ENCODE measurements around the gene SLC40A1. TPM values are rescaled to one million over a fixed set of nuclear protein-coding genes. Genes with fewer than 3 reads are reported as not detected.

The SLC40A1 gene
- total RNA-seq, 1 donor, result 10.9 TPM

- Histone ChIP-seq H3K4me2 (ENCODE audit: insufficient read depth, low read length) (no peak overlapping the region), H3K4me3 (ENCODE audit: insufficient read depth, low read length) (no peak overlapping the region), H3K36me3 (ENCODE audit: insufficient read depth, low read length) (no peaks in the 10 kb centered on the region), H4K20me1 (ENCODE audit: insufficient read depth, low read length) (no peaks in the 10 kb centered on the region), H2AFZ (ENCODE audit: low read length) (peak overlapping the region; percentile 38), H3K9me3 (ENCODE audit: low read depth, low read length) (no peaks in the 10 kb centered on the region), H3K79me2 (ENCODE audit: insufficient read depth, low read length) (no peaks in the 10 kb centered on the region), H3K4me1 (ENCODE audit: insufficient read depth, low read length) (peaks cover 28% of the 10 kb centered on the region), H3K27me3 (ENCODE audit: insufficient read depth, low read length) (no peaks in the 10 kb centered on the region), H3K27ac (ENCODE audit: low read depth, low read length) (no peak overlapping the region)
- TF ChIP-seq CTCF (IDR thresholded peaks at IDR 0.05; ENCODE audit: extremely low read depth, low read depth, low read length), result no peak
- DNase-seq (ENCODE audit: insufficient read length, low spot score, missing footprints), result no peak
These were observed 11.2 kb downstream of the SLC40A1 start for GRCh38 chr2:189569295-189569910.

- no peak for TF ChIP-seq CTCF (IDR thresholded peaks at IDR 0.05; ENCODE audit: extremely low read depth, low read depth, low read length)
- no peaks in the 10 kb centered on the region for H4K20me1 ChIP-seq (ENCODE audit: insufficient read depth, low read length)
- peak overlapping the region; percentile 27 for H2AFZ ChIP-seq (ENCODE audit: low read length)
- no peak for DNase-seq (ENCODE audit: insufficient read length, low spot score, missing footprints)
- peak overlapping the region; percentile 30 for H3K4me2 ChIP-seq (ENCODE audit: insufficient read depth, low read length)
- no peak overlapping the region for H3K4me3 ChIP-seq (ENCODE audit: insufficient read depth, low read length)
- no peaks in the 10 kb centered on the region for H3K27me3 ChIP-seq (ENCODE audit: insufficient read depth, low read length)
- H3K4me1 ChIP-seq (ENCODE audit: insufficient read depth, low read length), result peaks cover 28% of the 10 kb centered on the region
- H3K79me2 ChIP-seq (ENCODE audit: insufficient read depth, low read length), result no peaks in the 10 kb centered on the region
- H3K9me3 ChIP-seq (ENCODE audit: low read depth, low read length), result no peaks in the 10 kb centered on the region
- no peak overlapping the region for H3K27ac ChIP-seq (ENCODE audit: low read depth, low read length)
- no peaks in the 10 kb centered on the region for H3K36me3 ChIP-seq (ENCODE audit: insufficient read depth, low read length)
These were observed 14.5 kb downstream of the SLC40A1 start for GRCh38 chr2:189566046-189566445.

- Histone ChIP-seq H3K27ac (ENCODE audit: low read depth, low read length) (no peak overlapping the region), H3K79me2 (ENCODE audit: insufficient read depth, low read length) (no peaks in the 10 kb centered on the region), H3K27me3 (ENCODE audit: insufficient read depth, low read length) (no peaks in the 10 kb centered on the region), H4K20me1 (ENCODE audit: insufficient read depth, low read length) (no peaks in the 10 kb centered on the region), H3K36me3 (ENCODE audit: insufficient read depth, low read length) (no peaks in the 10 kb centered on the region), H3K4me1 (ENCODE audit: insufficient read depth, low read length) (peaks cover 9% of the 10 kb centered on the region), H2AFZ (ENCODE audit: low read length) (peak overlapping the region; percentile 62), H3K9me3 (ENCODE audit: low read depth, low read length) (no peaks in the 10 kb centered on the region), H3K4me2 (ENCODE audit: insufficient read depth, low read length) (no peak overlapping the region), H3K4me3 (ENCODE audit: insufficient read depth, low read length) (no peak overlapping the region)
- no peak for DNase-seq (ENCODE audit: insufficient read length, low spot score, missing footprints)
- no peak for TF ChIP-seq CTCF (IDR thresholded peaks at IDR 0.05; ENCODE audit: extremely low read depth, low read depth, low read length)
These were observed 19.1 kb downstream of the SLC40A1 start for GRCh38 chr2:189561371-189562038.

- Histone ChIP-seq H3K4me3 (ENCODE audit: insufficient read depth, low read length) (no peak overlapping the region), H3K4me1 (ENCODE audit: insufficient read depth, low read length) (peaks cover 4% of the 10 kb centered on the region), H2AFZ (ENCODE audit: low read length) (no peak overlapping the region), H4K20me1 (ENCODE audit: insufficient read depth, low read length) (no peaks in the 10 kb centered on the region), H3K27ac (ENCODE audit: low read depth, low read length) (no peak overlapping the region), H3K36me3 (ENCODE audit: insufficient read depth, low read length) (no peaks in the 10 kb centered on the region), H3K27me3 (ENCODE audit: insufficient read depth, low read length) (no peaks in the 10 kb centered on the region), H3K79me2 (ENCODE audit: insufficient read depth, low read length) (no peaks in the 10 kb centered on the region), H3K4me2 (ENCODE audit: insufficient read depth, low read length) (no peak overlapping the region), H3K9me3 (ENCODE audit: low read depth, low read length) (no peaks in the 10 kb centered on the region)
- no peak for DNase-seq (ENCODE audit: insufficient read length, low spot score, missing footprints)
- TF ChIP-seq CTCF (IDR thresholded peaks at IDR 0.05; ENCODE audit: extremely low read depth, low read depth, low read length), result no peak
These were observed 20.4 kb downstream of the SLC40A1 start for GRCh38 chr2:189560273-189560586.
